Neuronal stem cell (in vitro differentiated cells): ENCODE measurements around the gene ANKRD62.

Source experiments
- DNase-seq: peaks from one replicate; pipeline ENCODE4 v3.0.0-alpha.2; 2013; ENCODE audit warnings: low spot score
- H2AFZ ChIP-seq: one replicate; pipeline ENCODE4 v1.6.1; 2013; ENCODE audit warnings: mild to moderate bottlenecking, low read length, inconsistent platforms
- H2AK5ac ChIP-seq: 2 replicates; pipeline ENCODE4 v1.6.1; 2013; ENCODE audit warnings: low read depth, mild to moderate bottlenecking, inconsistent platforms, low read length, moderate library complexity, mixed read lengths
- H2BK120ac ChIP-seq: 2 replicates; pipeline ENCODE4 v1.6.1; 2013; ENCODE audit warnings: low read depth, mild to moderate bottlenecking, inconsistent platforms, low read length, moderate library complexity, mixed read lengths
- H2BK12ac ChIP-seq: one replicate; pipeline ENCODE4 v1.6.1; 2013; ENCODE audit warnings: low read length, inconsistent platforms
- H2BK15ac ChIP-seq: 2 replicates; pipeline ENCODE4 v1.6.1; 2013; ENCODE audit warnings: mild to moderate bottlenecking, low read length, inconsistent platforms, mixed read lengths
- H2BK5ac ChIP-seq: one replicate; pipeline ENCODE4 v1.6.1; 2013; ENCODE audit warnings: inconsistent platforms, mild to moderate bottlenecking, low read length, moderate library complexity
- H3K14ac ChIP-seq: one replicate; pipeline ENCODE4 v1.6.1; 2013; ENCODE audit warnings: low read length, inconsistent platforms
- H3K18ac ChIP-seq: 2 replicates; pipeline ENCODE4 v1.6.1; 2013; ENCODE audit warnings: low read length, inconsistent platforms
- H3K23ac ChIP-seq: 2 replicates; pipeline ENCODE4 v1.6.1; 2013; ENCODE audit warnings: low read depth, mild to moderate bottlenecking, mixed read lengths, low read length, inconsistent platforms; ENCODE audit not compliant: poor library complexity
- H3K27ac ChIP-seq: replicated peaks from 3 replicates; pipeline ENCODE4 v1.5.1; 2013; ENCODE audit warnings: low read length, inconsistent platforms
- H3K27me3 ChIP-seq, 3 experiments: 2 replicates each; pipeline ENCODE4 v1.6.1; 2013; ENCODE audit warnings: low read length in 3 of 3, mild to moderate bottlenecking in 2 of 3, inconsistent platforms in 1 of 3, low read depth in 1 of 3, mixed read lengths in 1 of 3, moderate library complexity in 1 of 3; ENCODE audit not compliant: control insufficient read depth in 3 of 3, insufficient read depth in 3 of 3
- H3K36me3 ChIP-seq, 2 donors: replicated peaks in 1 of 2; 2 replicates each; pipeline ENCODE4 v1.6.1; 2013; ENCODE audit warnings: low read length in 2 of 2; ENCODE audit not compliant: control insufficient read depth in 2 of 2, insufficient read depth in 2 of 2
- H3K4ac ChIP-seq: 2 replicates; pipeline ENCODE4 v1.6.1; 2013; ENCODE audit warnings: inconsistent platforms, mild to moderate bottlenecking, low read length, moderate library complexity
- H3K4me1 ChIP-seq, 2 donors: 1 replicate in 1 of 2; 2 replicates in 1 of 2; pipeline ENCODE4 v1.6.1; 2013; ENCODE audit warnings: low read length in 2 of 2, low read depth in 1 of 2; ENCODE audit not compliant: control insufficient read depth in 2 of 2, insufficient read depth in 1 of 2
- H3K4me2 ChIP-seq: one replicate; pipeline ENCODE4 v1.6.1; 2013; ENCODE audit warnings: mild to moderate bottlenecking, low read length, inconsistent platforms; ENCODE audit not compliant: insufficient read depth, poor library complexity, severe bottlenecking
- H3K4me3 ChIP-seq, 2 donors: 2 replicates each; pipeline ENCODE4 v1.5.1; 2013; ENCODE audit warnings: low read length in 2 of 2, mild to moderate bottlenecking in 2 of 2, inconsistent platforms in 1 of 2, moderate library complexity in 1 of 2
- H3K79me1 ChIP-seq: one replicate; pipeline ENCODE4 v1.6.1; 2013; ENCODE audit warnings: low read depth, mild to moderate bottlenecking, inconsistent platforms, low read length, moderate library complexity
- H3K9ac ChIP-seq: one replicate; pipeline ENCODE4 v1.6.1; 2013; ENCODE audit warnings: mild to moderate bottlenecking, low read depth, low read length, inconsistent platforms; ENCODE audit not compliant: poor library complexity
- H3K9me3 ChIP-seq, 2 donors: replicated peaks in 1 of 2; 2 replicates each; pipeline versions ENCODE3 to v1.6.1; 2013; ENCODE audit warnings: low read length in 2 of 2, mild to moderate bottlenecking in 2 of 2, inconsistent platforms in 1 of 2, low read depth in 1 of 2, mixed read lengths in 1 of 2, moderate library complexity in 1 of 2; ENCODE audit not compliant: control insufficient read depth in 2 of 2, insufficient read depth in 1 of 2
- H4K8ac ChIP-seq: one replicate; pipeline ENCODE4 v1.6.1; 2013; ENCODE audit warnings: low read depth, mild to moderate bottlenecking, inconsistent platforms, low read length, moderate library complexity
- H4K91ac ChIP-seq: one replicate; pipeline ENCODE4 v1.6.1; 2013; ENCODE audit warnings: low read length, low read depth, mild to moderate bottlenecking, inconsistent platforms; ENCODE audit not compliant: poor library complexity
- WGBS, 2 donors: extraction: QIAGEN DNeasy Blood & Tissue Kit; methylation state at CpG; one replicate each; pipeline ENCODE4 v1.1.7; 2013; ENCODE audit warnings: missing lambda C conversion rate in 2 of 2, mixed read lengths in 1 of 2; ENCODE audit not compliant: insufficient read length in 2 of 2, insufficient replicate concordance in 1 of 2; ENCODE audit errors: extremely low coverage in 2 of 2; 5-methylcytosine and 5-hydroxymethylcytosine counted together

Gene ANKRD62

GRCh38 chr18:12102136-12102842 lies 8.6 kb downstream of the ANKRD62 start:
- H3K27me3 ChIP-seq = peaks cover 0 to 25% (median 0%) of the 10 kb centered on the region in 3 experiments

GRCh38 chr18:12106471-12106870 lies 12.8 kb downstream of the ANKRD62 start:
- Histone ChIP-seq H2BK12ac (no peak overlapping the region), H3K4me2 (no peak overlapping the region), H2BK120ac (no peak overlapping the region), H2BK5ac (no peak overlapping the region), H3K18ac (no peak overlapping the region), H3K4ac (no peak overlapping the region), H3K23ac (no peak overlapping the region), H2AK5ac (no peak overlapping the region), H3K9me3 (no peaks in the 10 kb centered on the region), H4K91ac (no peak overlapping the region), H3K27ac (no peak overlapping the region), H3K27me3 (peaks cover 0 to 21% (median 0%) of the 10 kb centered on the region in 3 experiments), H3K79me1 (no peaks in the 10 kb centered on the region), H2AFZ (no peak overlapping the region), H4K8ac (no peak overlapping the region), H3K9ac (no peak overlapping the region), H3K36me3 (no peaks in the 10 kb centered on the region), H3K4me3 (no peak overlapping the region), H3K14ac (no peak overlapping the region), H2BK15ac (no peak overlapping the region), H3K4me1 (no peaks in the 10 kb centered on the region)
- no CpG with 5 or more reads among the region's 2 CpGs for WGBS, 2 donors
- DNase-seq = no peak

More at GRCh38 chr18:12102136-12102842, 8.6 kb downstream of the ANKRD62 start:
- Histone ChIP-seq H3K9me3 (no peaks in the 10 kb centered on the region), H3K4me3 (no peak overlapping the region), H3K79me1 (no peaks in the 10 kb centered on the region), H4K8ac (no peak overlapping the region), H2AK5ac (no peak overlapping the region), H2BK15ac (no peak overlapping the region), H3K18ac (no peak overlapping the region), H3K4me1 (no peaks in the 10 kb centered on the region), H2BK12ac (no peak overlapping the region), H3K4ac (no peak overlapping the region), H3K36me3 (no peaks in the 10 kb centered on the region), H3K4me2 (no peak overlapping the region), H2BK120ac (no peak overlapping the region), H4K91ac (no peak overlapping the region), H2AFZ (no peak overlapping the region), H3K14ac (peak overlapping the region; percentile 75), H3K27ac (no peak overlapping the region), H2BK5ac (no peak overlapping the region), H3K9ac (no peak overlapping the region), H3K23ac (peak overlapping the region; percentile 48)
- no peak for DNase-seq
- WGBS, 2 donors = no CpG with 5 or more reads among the region's 13 CpGs

- Histone ChIP-seq H2BK15ac (no peak overlapping the region), H4K91ac (no peak overlapping the region), H3K4me3 (no peak overlapping the region), H3K14ac (no peak overlapping the region), H2BK12ac (no peak overlapping the region), H3K18ac (no peak overlapping the region), H3K4me2 (no peak overlapping the region), H4K8ac (no peak overlapping the region), H3K4ac (no peak overlapping the region), H2AFZ (no peak overlapping the region), H3K23ac (no peak overlapping the region), H2BK120ac (no peak overlapping the region), H3K27ac (no peak overlapping the region), H3K9ac (no peak overlapping the region), H3K27me3 (peaks cover 0 to 16% (median 0%) of the 10 kb centered on the region in 3 experiments), H3K9me3 (no peaks in the 10 kb centered on the region), H3K4me1 (no peaks in the 10 kb centered on the region), H2BK5ac (no peak overlapping the region), H2AK5ac (no peak overlapping the region), H3K36me3 (no peaks in the 10 kb centered on the region), H3K79me1 (no peaks in the 10 kb centered on the region)
- no CpG with 5 or more reads among the region's 3 CpGs for WGBS, 2 donors
- no peak for DNase-seq
These were observed 16.2 kb downstream of the ANKRD62 start for GRCh38 chr18:12109836-12110235.

GRCh38 chr18:12113999-12114646 lies 20.5 kb downstream of the ANKRD62 start:
- Histone ChIP-seq H3K27me3 (peaks cover 0 to 4% (median 0%) of the 10 kb centered on the region in 3 experiments), H3K4ac (no peak overlapping the region), H3K27ac (no peak overlapping the region), H2AK5ac (no peak overlapping the region), H3K79me1 (no peaks in the 10 kb centered on the region), H3K4me2 (no peak overlapping the region), H2BK15ac (no peak overlapping the region), H2BK5ac (no peak overlapping the region), H4K91ac (no peak overlapping the region), H3K9me3 (no peaks in the 10 kb centered on the region), H2BK120ac (no peak overlapping the region), H3K9ac (no peak overlapping the region), H3K18ac (no peak overlapping the region), H3K4me3 (no peak overlapping the region), H3K36me3 (no peaks in the 10 kb centered on the region), H3K23ac (no peak overlapping the region), H3K14ac (no peak overlapping the region), H4K8ac (no peak overlapping the region), H2AFZ (no peak overlapping the region), H2BK12ac (no peak overlapping the region), H3K4me1 (no peaks in the 10 kb centered on the region)
- DNase-seq = no peak
- no CpG with 5 or more reads among the region's 5 CpGs for WGBS, 2 donors
